MM.1S (cell line): ENCODE measurements around the gene PCDHB9.
A peak's percentile ranks its signal among the peaks of the same experiment; 100 is the strongest.
"Not testable (repeated sequence)": the region's sequence is repeated elsewhere in the genome, so short reads cannot be mapped to it uniquely, and the experiment has no call there.

ENCODE experiments used
- DNase-seq: peaks from one replicate; pipeline ENCODE4 v3.0.0-alpha.2; 2015
- H2AFZ ChIP-seq: fragments of 300-600 bp; sonication (generic); 2 replicates; pipeline ENCODE4 v1.6.0; 2016; ENCODE audit warnings: antibody characterized with exemption, low read length
- H3F3A ChIP-seq: fragments of 300-600 bp; sonication (generic); 2 replicates; pipeline ENCODE4 v1.6.1; 2016; ENCODE audit warnings: mild to moderate bottlenecking, antibody characterized with exemption, low read length, moderate library complexity, mixed read lengths; ENCODE audit not compliant: insufficient read depth
- H3K27ac ChIP-seq: fragments of 300-600 bp; sonication (generic); 2 replicates; pipeline ENCODE4 v1.5.1; 2016; ENCODE audit warnings: mild to moderate bottlenecking, low read length
- H3K27me3 ChIP-seq: fragments of 300-600 bp; sonication (generic); replicated peaks from 2 replicates; pipeline ENCODE4 v1.6.0; 2016; ENCODE audit warnings: low read length; ENCODE audit not compliant: insufficient read depth
- H3K36me3 ChIP-seq: fragments of 300-600 bp; sonication (generic); replicated peaks from 2 replicates; pipeline ENCODE4 v1.6.1; 2016; ENCODE audit warnings: mild to moderate bottlenecking, low read length, mixed read lengths; ENCODE audit not compliant: insufficient read depth
- H3K4me1 ChIP-seq: fragments of 300-600 bp; sonication (generic); 2 replicates; pipeline ENCODE4 v1.6.1; 2016; ENCODE audit warnings: low read length, mixed read lengths
- H3K4me2 ChIP-seq: fragments of 300-600 bp; sonication (generic); 2 replicates; pipeline ENCODE4 v1.6.0; 2016; ENCODE audit warnings: low read depth, low read length
- H3K4me3 ChIP-seq: fragments of 300-600 bp; sonication (generic); 2 replicates; pipeline ENCODE4 v1.5.1; 2016; ENCODE audit warnings: low read length, mixed read lengths
- H3K79me2 ChIP-seq: fragments of 300-600 bp; sonication (generic); 2 replicates; pipeline ENCODE4 v1.6.1; 2016; ENCODE audit warnings: mixed run types, low read length, mixed read lengths
- H3K9ac ChIP-seq: fragments of 300-600 bp; sonication (generic); 2 replicates; pipeline ENCODE4 v1.6.1; 2016; ENCODE audit warnings: low read length, mixed read lengths
- H3K9me2 ChIP-seq: fragments of 300-600 bp; sonication (generic); replicated peaks from 2 replicates; pipeline ENCODE4 v1.6.1; 2016; ENCODE audit warnings: mild to moderate bottlenecking, low read length, mixed read lengths; ENCODE audit not compliant: insufficient read depth
- H3K9me3 ChIP-seq: fragments of 300-600 bp; sonication (generic); replicated peaks from 2 replicates; pipeline ENCODE4 v1.6.1; 2016; ENCODE audit warnings: mild to moderate bottlenecking, low read length, mixed read lengths; ENCODE audit not compliant: insufficient read depth
- H4K20me1 ChIP-seq: fragments of 300-600 bp; sonication (generic); 2 replicates; pipeline ENCODE4 v1.6.1; 2016; ENCODE audit warnings: mild to moderate bottlenecking, low read length, moderate library complexity, mixed read lengths; ENCODE audit not compliant: insufficient read depth
- EZH2 ChIP-seq: fragments of 300-600 bp; sonication (generic); optimal IDR thresholded peaks from 2 replicates; pipeline ENCODE3; 2017; ENCODE audit warnings: low read depth, mild to moderate bottlenecking, antibody characterized with exemption, low read length, mixed read lengths
- TF ChIP-seq, protein P1 (sequence below): fragments of 300-600 bp; sonication (generic); IDR thresholded peaks from 2 replicates; pipeline ENCODE4 v1.5.1; 2016; ENCODE audit warnings: antibody characterized with exemption, low read length, mixed read lengths

The PCDHB9 gene

DNA sequence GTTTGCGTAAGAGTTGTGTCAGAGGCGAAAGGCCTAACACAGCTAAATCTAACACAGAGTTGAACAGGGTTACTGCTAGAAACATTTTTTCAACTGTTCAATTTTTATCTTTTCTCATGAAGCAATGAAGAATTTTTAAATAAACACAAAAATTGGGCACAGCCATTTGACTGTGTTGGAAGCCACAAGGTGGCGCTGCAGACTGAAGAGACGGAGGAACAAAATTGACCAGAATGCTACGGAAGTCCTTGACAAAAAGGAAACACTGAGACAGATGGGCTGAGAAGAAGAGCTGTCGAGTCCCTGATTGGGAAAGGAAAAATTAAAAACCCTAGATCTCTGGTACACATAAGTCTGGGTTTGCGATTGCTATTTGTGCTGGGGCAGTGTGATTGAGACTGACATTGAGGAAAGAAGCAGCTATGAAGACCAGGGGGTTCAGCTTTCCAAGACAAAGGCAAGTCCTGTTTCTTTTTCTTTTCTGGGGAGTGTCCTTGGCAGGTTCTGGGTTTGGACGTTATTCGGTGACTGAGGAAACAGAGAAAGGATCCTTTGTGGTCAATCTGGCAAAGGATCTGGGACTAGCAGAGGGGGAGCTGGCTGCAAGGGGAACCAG lies at the start of gene PCDHB9:
TSS of gene PCDHB9 (plus strand) at position 265 of the 616 bp plus-strand sequence. CDS start at position 423, 158 bp downstream.
- DNase-seq = peak; percentile 69
- Histone ChIP-seq H3K4me2 (peak within 1 kb of the TSS; percentile 20; the same call in 1 of the 2 replicates), H3K4me3 (peak within 1 kb of the TSS; percentile 34; the same call in 1 of the 2 replicates), H2AFZ (peak within 1 kb of the TSS; percentile 11; the same call in 1 of the 2 replicates), H3K27ac (no peak within 1 kb of the TSS), H3K36me3 (no peaks in the 10 kb centered on the region), H4K20me1 (no peaks in the 10 kb centered on the region), H3K4me1 (no peaks in the 10 kb centered on the region), H3K9me2 (no peaks in the 10 kb centered on the region), H3K27me3 (no peaks in the 10 kb centered on the region), H3F3A (no peaks in the 10 kb centered on the region), H3K79me2 (no peaks in the 10 kb centered on the region), H3K9ac (no peak within 1 kb of the TSS; the same call in 1 of the 2 replicates), H3K9me3 (no peaks in the 10 kb centered on the region)
- no peak for TF ChIP-seq EZH2
- TF ChIP-seq, protein P1, sequence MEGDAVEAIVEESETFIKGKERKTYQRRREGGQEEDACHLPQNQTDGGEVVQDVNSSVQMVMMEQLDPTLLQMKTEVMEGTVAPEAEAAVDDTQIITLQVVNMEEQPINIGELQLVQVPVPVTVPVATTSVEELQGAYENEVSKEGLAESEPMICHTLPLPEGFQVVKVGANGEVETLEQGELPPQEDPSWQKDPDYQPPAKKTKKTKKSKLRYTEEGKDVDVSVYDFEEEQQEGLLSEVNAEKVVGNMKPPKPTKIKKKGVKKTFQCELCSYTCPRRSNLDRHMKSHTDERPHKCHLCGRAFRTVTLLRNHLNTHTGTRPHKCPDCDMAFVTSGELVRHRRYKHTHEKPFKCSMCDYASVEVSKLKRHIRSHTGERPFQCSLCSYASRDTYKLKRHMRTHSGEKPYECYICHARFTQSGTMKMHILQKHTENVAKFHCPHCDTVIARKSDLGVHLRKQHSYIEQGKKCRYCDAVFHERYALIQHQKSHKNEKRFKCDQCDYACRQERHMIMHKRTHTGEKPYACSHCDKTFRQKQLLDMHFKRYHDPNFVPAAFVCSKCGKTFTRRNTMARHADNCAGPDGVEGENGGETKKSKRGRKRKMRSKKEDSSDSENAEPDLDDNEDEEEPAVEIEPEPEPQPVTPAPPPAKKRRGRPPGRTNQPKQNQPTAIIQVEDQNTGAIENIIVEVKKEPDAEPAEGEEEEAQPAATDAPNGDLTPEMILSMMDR = peak; percentile 79

DNA sequence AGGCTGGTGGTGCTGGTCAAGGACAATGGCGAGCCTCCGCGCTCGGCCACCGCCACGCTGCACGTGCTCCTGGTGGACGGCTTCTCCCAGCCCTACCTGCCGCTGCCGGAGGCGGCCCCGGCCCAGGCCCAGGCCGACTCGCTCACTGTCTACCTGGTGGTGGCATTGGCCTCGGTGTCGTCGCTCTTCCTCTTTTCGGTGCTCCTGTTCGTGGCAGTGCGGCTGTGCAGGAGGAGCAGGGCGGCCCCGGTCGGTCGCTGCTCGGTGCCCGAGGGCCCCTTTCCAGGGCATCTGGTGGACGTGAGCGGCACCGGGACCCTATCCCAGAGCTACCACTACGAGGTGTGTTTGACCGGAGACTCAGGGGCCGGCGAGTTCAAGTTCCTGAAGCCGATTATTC lies 49.6 kb upstream of the PCDHB9 start:
- H2AFZ ChIP-seq, H3K9me2 ChIP-seq: not testable (repeated sequence)

DNA sequence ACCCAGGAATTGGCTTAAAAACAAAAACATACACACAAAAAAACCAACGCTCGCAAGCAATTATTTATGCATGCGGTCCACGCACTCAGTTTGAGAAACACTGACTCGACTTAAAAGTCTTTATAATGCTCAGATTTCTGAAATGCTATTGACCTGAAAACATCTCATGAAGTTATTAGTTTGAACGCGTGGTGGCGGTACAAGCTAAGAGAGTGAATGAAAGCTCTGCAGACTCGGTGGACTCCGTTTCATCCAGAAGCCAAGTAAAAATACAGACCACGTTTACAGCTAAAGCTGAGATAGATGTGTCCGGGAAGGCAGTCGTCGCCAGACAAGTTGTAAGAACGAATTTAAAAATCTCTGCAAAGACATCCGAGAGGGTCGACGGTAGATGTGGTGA lies 37.1 kb upstream of the PCDHB9 start, which contains the start of gene PCDHB6:
TSS of gene PCDHB6 (plus strand) at position 246 of the 400 bp plus-strand sequence. CDS start 201 bp downstream, outside the sequence.
- H3K9ac ChIP-seq = no peak within 1 kb of the TSS
- no peaks in the 10 kb centered on the region for H3K36me3 ChIP-seq
- no peaks in the 10 kb centered on the region for H3F3A ChIP-seq
- H3K27me3 ChIP-seq = no peaks in the 10 kb centered on the region
- DNase-seq = peak; percentile 43
- H2AFZ ChIP-seq = peak within 1 kb of the TSS; percentile 2; the same call in 1 of the 2 replicates
- H3K27ac ChIP-seq = no peak within 1 kb of the TSS
- TF ChIP-seq, protein P1 = peak; percentile 47
- no peak for TF ChIP-seq EZH2
- H3K4me2 ChIP-seq = peak within 1 kb of the TSS; percentile 4; the same call in 1 of the 2 replicates
- H3K9me2 ChIP-seq = no peaks in the 10 kb centered on the region
- H3K4me1 ChIP-seq = no peaks in the 10 kb centered on the region
- no peaks in the 10 kb centered on the region for H4K20me1 ChIP-seq
- no peaks in the 10 kb centered on the region for H3K9me3 ChIP-seq
- no peaks in the 10 kb centered on the region for H3K79me2 ChIP-seq
- H3K4me3 ChIP-seq = 0 out of 2 replicates have a peak within 1 kb of the TSS, but pooled peaks have one; percentile 2

More for the DNA sequence above, 49.6 kb upstream of the PCDHB9 start:
- H3K4me3 ChIP-seq, H3K79me2 ChIP-seq, H4K20me1 ChIP-seq, H3K9ac ChIP-seq, DNase-seq, H3K27ac ChIP-seq, H3K27me3 ChIP-seq, H3K36me3 ChIP-seq, H3K9me3 ChIP-seq, H3K4me2 ChIP-seq, H3K4me1 ChIP-seq, H3F3A ChIP-seq: not testable (repeated sequence)
